ENCODE results near the gene SLC37A4.
"Not testable (repeated sequence)": the region's sequence is repeated elsewhere in the genome, so short reads cannot be mapped to it uniquely, and the experiment has no call there.

Gene SLC37A4

GRCh38 chr11:119030329-119031047 is at the start of gene SLC37A4:
Gene SLC37A4, minus strand, starts transcription at chr11:119030877.
- peak; percentile 95 for DNase-seq (ENCODE audit: low read depth, low spot score)

DNA sequence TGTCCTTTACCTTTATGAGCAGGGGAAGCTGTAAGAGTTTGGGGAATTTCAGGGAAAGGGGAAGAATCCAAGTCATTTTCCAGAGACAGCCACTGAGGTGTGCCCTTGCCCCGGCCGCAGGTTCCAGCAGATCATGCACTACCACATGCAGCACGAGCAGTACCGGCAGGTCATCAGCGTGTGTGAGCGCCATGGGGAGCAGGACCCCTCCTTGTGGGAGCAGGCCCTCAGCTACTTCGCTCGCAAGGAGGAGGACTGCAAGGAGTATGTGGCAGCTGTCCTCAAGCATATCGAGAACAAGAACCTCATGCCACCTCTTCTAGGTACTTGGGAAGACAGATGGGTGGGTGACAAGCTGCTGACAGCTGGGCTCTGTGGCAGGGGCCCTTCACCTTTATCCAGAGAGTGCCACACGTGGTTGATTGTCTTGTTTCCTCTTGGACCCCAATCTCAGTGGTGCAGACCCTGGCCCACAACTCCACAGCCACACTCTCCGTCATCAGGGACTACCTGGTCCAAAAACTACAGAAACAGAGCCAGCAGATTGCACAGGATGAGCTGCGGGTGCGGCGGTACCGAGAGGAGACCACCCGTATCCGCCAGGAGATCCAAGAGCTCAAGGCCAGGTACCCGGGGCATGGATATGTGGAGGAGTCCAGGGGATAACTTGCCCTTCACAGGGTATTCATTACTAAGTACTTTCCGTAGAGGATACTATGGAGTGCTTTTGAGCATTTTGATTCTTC is 48.2 kb upstream of the SLC37A4 start:
- no peak for DNase-seq (ENCODE audit: low read depth, low spot score)

DNA sequence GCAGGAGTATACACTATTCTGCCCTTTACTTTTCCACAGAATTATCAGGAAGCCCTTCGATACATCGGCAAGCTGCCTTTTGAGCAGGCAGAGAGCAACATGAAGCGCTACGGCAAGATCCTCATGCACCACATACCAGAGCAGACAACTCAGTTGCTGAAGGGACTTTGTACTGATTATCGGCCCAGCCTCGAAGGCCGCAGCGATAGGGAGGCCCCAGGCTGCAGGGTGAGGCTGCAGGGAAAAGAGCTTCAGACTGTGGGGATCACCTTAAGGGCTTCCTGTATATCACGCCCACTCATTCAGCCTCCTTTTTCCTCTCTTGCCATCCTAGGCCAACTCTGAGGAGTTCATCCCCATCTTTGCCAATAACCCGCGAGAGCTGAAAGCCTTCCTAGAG is 47.2 kb upstream of the SLC37A4 start:
- DNase-seq (ENCODE audit: low read depth, low spot score), result no peak

- DNase-seq (ENCODE audit: low read depth, low spot score), result peak; percentile 88
These were observed 36.9 kb upstream of the SLC37A4 start, which contains the start of gene VPS11 for GRCh38 chr11:119067371-119068222. Gene VPS11, plus strand, starts transcription at chr11:119067818. Its CDS starts 6 bp downstream, at chr11:119067824.

- no peak for DNase-seq (ENCODE audit: low read depth, low spot score)
These were observed 34.7 kb upstream of the SLC37A4 start for GRCh38 chr11:119065369-119065768.

GRCh38 chr11:119062779-119063178 is 32.1 kb upstream of the SLC37A4 start:
- no peak for DNase-seq (ENCODE audit: low read depth, low spot score)

DNA sequence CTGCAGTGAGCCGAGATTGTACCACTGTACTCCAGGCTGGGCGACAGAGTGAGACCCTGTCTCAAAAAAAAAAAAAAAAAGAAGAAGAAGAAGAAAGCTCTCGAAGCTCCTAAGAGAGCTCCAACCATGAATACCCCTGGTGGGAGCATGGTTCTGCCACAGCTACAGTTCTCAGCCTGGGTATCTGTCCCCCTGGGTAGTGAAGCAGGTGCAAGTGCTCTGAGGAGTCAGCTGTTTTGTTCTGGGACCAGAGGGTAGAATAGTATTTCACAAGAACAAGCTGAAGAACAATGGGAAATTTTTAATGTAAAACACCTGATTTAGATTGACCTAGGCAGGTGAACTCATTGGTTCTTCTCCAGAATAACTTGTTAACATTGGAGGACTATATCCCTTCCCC is 30.6 kb upstream of the SLC37A4 start:
- no peak for DNase-seq (ENCODE audit: low read depth, low spot score)

- DNase-seq (ENCODE audit: low read depth, low spot score), result not testable (repeated sequence)
These were observed 28.5 kb upstream of the SLC37A4 start for GRCh38 chr11:119059128-119059527.

DNA sequence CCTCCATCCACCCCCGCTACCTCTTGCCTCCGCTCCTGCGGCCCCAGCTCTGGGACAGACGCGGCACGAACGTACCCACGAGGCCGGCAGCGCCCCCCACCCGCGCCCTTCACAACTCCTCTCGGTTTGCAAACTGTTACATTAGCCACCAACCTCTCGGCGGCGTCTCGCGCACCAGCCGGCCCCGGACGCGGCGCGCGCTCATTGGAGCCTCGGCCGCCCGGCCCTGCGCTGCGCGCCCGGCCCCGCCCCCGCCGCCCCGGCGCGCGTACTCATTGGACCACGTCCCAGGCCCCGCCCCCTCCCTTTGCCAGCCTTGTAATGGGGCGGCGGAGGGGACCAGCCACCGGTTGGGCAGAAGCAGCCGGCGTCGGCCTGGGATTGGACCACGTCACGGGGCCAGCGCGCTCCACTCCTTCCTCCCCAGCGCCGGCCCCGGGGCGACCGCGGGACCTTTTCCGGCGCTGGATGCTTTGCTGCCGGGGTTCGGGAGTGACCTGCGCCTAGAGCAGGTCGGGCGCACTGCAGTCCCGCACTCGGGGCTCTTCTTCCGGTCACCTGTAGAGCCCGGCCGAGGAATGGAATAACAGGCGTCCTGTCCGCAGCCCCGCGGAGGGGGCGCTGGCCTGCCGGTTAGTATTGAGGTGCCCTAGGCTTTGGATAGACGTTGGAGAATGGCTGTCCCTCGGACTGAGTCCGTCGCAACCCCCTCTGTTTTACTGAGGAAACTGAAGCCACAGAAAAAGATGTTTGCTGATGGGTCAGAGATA is 26.5 kb upstream of the SLC37A4 start, which contains the start of gene HYOU1:
Gene HYOU1 (minus strand): TSS at position 206 of the 770 bp plus-strand sequence. CDS start 1,045 bp downstream, outside the sequence.
- peak; percentile 87 for DNase-seq (ENCODE audit: low read depth, low spot score)

DNA sequence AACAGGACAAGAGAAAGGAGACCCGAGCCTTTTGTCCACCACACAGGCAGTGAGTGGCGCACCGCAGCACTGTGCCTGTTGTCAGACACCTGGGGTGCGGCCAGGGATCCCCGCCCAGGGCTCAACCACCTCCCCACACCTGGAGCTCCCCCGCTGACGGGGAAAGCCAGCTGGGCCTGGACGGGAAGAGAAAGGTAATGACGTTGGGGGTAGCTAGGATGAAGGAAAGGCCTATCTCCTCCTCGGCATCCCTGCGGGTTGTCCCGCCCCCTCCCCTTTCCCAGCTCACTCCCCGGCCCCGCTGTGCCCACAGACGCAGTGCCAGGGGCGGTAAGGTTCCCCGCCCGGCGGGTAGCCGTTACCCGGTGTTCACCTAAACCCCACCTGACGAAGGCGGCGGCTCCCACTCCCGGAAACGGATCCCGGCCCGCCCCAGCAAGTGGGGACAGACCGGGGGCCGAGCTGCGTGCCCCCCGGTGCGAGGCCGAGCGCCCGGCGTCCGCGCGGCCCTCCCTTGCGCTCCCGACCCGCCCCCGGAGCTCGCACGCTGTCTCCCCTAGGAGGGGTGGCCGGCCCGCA is 25.8 kb upstream of the SLC37A4 start:
- no peak for DNase-seq (ENCODE audit: low read depth, low spot score)

DNA sequence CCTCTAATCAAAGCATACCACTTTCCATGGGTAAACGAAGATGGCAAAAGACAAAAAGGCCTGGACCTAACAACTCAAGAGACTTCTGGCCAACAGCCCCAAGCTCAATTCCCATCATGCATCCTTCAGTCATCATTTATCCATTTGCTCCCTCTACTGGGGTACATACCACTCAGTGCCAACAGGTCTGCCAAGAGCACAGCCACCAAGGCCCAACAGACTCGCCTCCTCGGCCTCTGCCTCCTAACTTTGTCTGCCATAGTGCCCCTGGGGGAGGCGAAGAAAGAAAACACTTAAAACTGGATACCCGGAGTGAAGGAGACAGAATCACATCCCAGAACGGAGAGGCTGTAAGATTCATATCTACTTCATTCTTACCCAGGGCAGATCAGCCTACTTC is 25.2 kb upstream of the SLC37A4 start:
- DNase-seq (ENCODE audit: low read depth, low spot score), result no peak

DNA sequence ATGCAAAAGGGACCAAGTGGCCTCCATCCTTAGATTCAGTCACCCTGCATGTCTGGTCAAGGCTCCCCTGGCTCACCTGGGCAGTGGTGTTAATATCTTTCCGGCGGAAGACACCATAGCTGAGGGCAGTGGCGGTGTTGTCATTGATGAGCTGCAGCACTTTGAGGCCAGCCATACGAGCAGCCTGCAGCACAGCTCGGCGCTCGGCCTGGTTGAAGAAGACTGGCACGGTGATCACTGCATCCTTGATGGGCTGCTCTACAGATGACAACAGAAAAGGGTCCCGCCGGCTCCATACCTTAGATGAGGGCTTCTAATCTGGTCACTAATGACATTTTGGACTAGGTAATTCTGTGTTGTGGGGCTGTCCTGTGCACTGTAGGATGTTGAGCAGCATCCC is 23.7 kb upstream of the SLC37A4 start:
- DNase-seq (ENCODE audit: low read depth, low spot score), result no peak

- DNase-seq (ENCODE audit: low read depth, low spot score), result no peak
These were observed 21.6 kb upstream of the SLC37A4 start for GRCh38 chr11:119052163-119052814.

GRCh38 chr11:119051440-119052162 is 20.9 kb upstream of the SLC37A4 start:
- DNase-seq (ENCODE audit: low read depth, low spot score), result no peak

DNA sequence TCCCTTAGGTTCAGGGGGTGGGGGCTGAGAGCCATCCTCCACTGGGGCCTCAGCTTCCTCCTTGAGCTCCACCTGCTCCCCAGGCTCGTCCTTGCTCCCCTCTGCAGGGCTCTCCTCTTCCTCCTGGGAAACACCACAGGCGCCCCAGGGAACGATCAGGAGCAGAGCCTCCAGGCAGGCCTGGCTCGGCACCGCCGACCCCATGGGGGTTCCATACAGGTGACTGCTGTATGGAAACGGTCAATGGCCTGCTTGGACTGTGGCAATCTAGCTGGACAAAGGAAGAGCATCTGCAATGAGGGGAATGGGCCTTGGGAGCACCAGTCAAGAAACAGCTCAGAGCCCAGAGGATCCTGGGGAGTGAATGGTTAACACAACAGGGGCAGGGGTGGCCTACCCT is 18.4 kb upstream of the SLC37A4 start:
- DNase-seq (ENCODE audit: low read depth, low spot score), result no peak

DNA sequence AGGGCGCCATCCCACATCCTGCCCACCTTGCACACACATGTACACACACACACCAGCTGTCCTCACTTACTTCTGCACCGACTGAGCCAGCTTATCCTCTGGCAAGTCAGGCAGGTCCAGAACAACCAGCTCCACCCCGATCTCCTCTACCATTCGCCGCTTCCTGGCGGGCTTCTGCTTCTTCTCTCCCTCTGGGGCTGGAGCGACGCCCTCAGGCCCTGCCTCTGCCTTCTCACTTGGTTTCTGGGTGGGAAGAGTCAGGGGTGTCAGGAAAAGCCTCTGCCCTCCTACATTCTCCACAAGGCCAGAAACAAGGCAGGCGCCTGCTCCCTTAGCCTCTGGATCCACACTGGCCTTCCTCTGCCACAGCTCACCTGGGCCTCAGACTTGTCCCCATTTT is 18.0 kb upstream of the SLC37A4 start:
- no peak for DNase-seq (ENCODE audit: low read depth, low spot score)

DNA sequence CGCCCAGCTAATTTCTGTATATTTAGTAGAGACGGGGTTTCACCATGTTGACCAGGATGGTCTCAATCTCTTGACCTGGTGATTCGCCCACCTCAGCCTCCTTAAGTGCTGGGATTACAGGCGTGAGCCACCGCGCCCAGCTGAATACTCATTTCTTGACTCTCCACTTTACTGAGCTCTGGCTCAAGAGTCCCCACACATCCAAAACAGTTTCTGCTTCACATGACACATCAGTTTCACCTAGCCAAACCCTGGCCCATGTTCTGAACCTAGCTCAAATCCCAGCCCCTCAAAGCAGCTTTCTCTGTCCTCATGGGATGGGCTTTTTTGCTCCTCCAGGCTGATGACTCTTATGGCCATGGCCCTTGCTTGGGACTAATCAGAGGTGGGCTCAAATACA is 16.5 kb upstream of the SLC37A4 start:
- no peak for DNase-seq (ENCODE audit: low read depth, low spot score)

DNA sequence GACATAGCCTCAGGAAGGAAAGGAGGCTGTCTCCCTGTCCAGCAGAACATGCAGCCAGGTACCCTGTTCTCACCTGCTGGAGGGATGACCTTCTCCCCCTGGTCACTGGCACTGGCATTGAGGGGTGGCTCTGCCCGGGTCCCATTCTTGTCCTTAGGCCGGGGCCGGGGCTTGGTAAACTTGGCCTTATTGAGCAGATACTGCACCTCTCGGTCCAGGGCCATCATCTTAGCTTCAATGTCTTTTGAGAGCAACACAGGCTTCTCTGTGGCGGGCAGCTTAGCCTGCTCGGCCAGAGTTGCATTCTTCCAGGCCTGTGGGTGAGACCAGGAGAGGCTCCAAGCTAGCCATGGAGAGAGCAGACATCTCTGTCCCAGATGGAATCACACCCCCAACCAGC is 15.8 kb upstream of the SLC37A4 start:
- no peak for DNase-seq (ENCODE audit: low read depth, low spot score)

GRCh38 chr11:119044708-119045107 is 14.0 kb upstream of the SLC37A4 start:
- DNase-seq (ENCODE audit: low read depth, low spot score), result no peak

DNA sequence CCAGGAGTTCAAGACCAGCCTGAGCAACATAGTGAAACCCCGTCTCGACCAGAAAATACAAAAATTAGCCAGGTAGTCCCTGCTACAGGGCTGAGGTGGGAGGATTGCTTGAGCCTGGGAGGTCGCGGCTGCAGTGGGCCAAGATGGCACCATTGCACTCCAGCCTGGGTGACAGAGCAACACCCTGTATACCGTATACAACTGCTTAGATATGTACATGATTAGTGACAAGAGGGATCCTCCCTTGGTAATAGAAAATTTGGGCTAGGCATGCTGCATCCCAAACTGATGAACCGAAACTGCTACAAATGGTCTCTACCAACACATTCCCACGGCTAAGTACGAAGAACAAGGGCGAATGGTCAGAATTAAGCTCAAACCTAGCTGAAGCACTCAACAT is 12.2 kb upstream of the SLC37A4 start:
- DNase-seq (ENCODE audit: low read depth, low spot score), result no peak

Data from iPS DF 19.7 (cell line).